HG03571 (cell line): ENCODE results near the gene KRTAP1-4.
"Not testable (repeated sequence)": the region's sequence is repeated elsewhere in the genome, so short reads cannot be mapped to it uniquely, and the experiment has no call there.

Source experiments
- ATAC-seq: cut with Tn5 transposase; IDR thresholded peaks from one replicate; pipeline ENCODE4 v1.9.1; 2021; ENCODE audit not compliant: unreplicated experiment

The KRTAP1-4 gene

GRCh38 chr17:41009301-41009760 lies 20.7 kb downstream of the KRTAP1-4 start:
- no peak for ATAC-seq

- ATAC-seq, result no peak
Measured at GRCh38 chr17:41008811-41009210, 21.2 kb downstream of the KRTAP1-4 start, which contains the start of gene KRTAP3-1. TSS of gene KRTAP3-1 (minus strand) at chr17:41009128. CDS start at chr17:41009074, 54 bp downstream.

GRCh38 chr17:41004397-41004796 lies 25.6 kb downstream of the KRTAP1-4 start:
- ATAC-seq, result no peak

GRCh38 chr17:41003926-41004325 lies 26.1 kb downstream of the KRTAP1-4 start:
- ATAC-seq, result no peak

GRCh38 chr17:41002814-41003213 lies 27.2 kb downstream of the KRTAP1-4 start:
- ATAC-seq, result no peak

GRCh38 chr17:41001795-41002194 lies 28.2 kb downstream of the KRTAP1-4 start:
- no peak for ATAC-seq

GRCh38 chr17:40999563-40999962 lies 30.4 kb downstream of the KRTAP1-4 start, which contains the start of gene KRTAP3-2:
TSS of gene KRTAP3-2 (minus strand) at chr17:40999906. CDS start at chr17:40999853, 53 bp downstream.
- not testable (repeated sequence) for ATAC-seq

- ATAC-seq, result no peak
Measured at GRCh38 chr17:40997361-40997760, 32.6 kb downstream of the KRTAP1-4 start.

- no peak for ATAC-seq
Measured at GRCh38 chr17:40996829-40997228, 33.2 kb downstream of the KRTAP1-4 start.

GRCh38 chr17:40995116-40995515 lies 34.9 kb downstream of the KRTAP1-4 start:
- no peak for ATAC-seq

- ATAC-seq, result no peak
Measured at GRCh38 chr17:40993839-40994238, 36.2 kb downstream of the KRTAP1-4 start, which contains the start of gene KRTAP3-3. TSS of gene KRTAP3-3 (minus strand) at chr17:40994164. CDS start at chr17:40994097, 67 bp downstream.

GRCh38 chr17:40993084-40993483 lies 36.9 kb downstream of the KRTAP1-4 start:
- no peak for ATAC-seq

GRCh38 chr17:40992666-40993065 lies 37.3 kb downstream of the KRTAP1-4 start:
- no peak for ATAC-seq

GRCh38 chr17:40986920-40987319 lies 43.1 kb downstream of the KRTAP1-4 start:
- no peak for ATAC-seq

- no peak for ATAC-seq
Measured at GRCh38 chr17:40984226-40984625, 45.8 kb downstream of the KRTAP1-4 start, which contains the start of gene KRT40. TSS of gene KRT40 (minus strand) at chr17:40984326. CDS start at chr17:40984273, 53 bp downstream.

GRCh38 chr17:40981115-40981514 lies 48.9 kb downstream of the KRTAP1-4 start:
- ATAC-seq, result no peak

GRCh38 chr17:40980596-40980995 lies 49.4 kb downstream of the KRTAP1-4 start:
- ATAC-seq, result no peak

- ATAC-seq, result no peak
Measured at GRCh38 chr17:40980117-40980516, 49.9 kb downstream of the KRTAP1-4 start.
